Spleen (tissue), 11 donors: Measurements from ENCODE around the gene AADAC. TPM values are rescaled to one million over a fixed set of nuclear protein-coding genes. Genes with fewer than 3 reads are reported as not detected.
A peak's percentile ranks its signal among the peaks of the same experiment; 100 is the strongest.

Experiments
- DNase-seq: peaks from one replicate; pipeline ENCODE4 v3.0.0-alpha.2; 2020
- H3K27ac ChIP-seq, 8 donors: fragments of 200-600 bp; sonication (generic) in 7 of 8; 1 replicate in 4 of 8; 2 replicates in 4 of 8; pipeline versions ENCODE4 v1.5.0 to v1.8.0; 2016 to 2021; ENCODE audit warnings: inconsistent platforms in 4 of 8, mild to moderate bottlenecking in 4 of 8, moderate library complexity in 1 of 8
- H3K27me3 ChIP-seq, 7 donors: fragments of 200-600 bp; sonication (generic) in 6 of 7; replicated peaks in 1 of 7; 1 replicate in 4 of 7; 2 replicates in 3 of 7; pipeline versions ENCODE4 v1.5.0 to v1.8.0; 2016 to 2021; ENCODE audit warnings: inconsistent platforms in 3 of 7, mild to moderate bottlenecking in 1 of 7
- H3K36me3 ChIP-seq, 6 donors: fragments of 200-600 bp; sonication (generic) in 5 of 6; 1 replicate in 4 of 6; 2 replicates in 2 of 6; pipeline versions ENCODE4 v1.5.0 to v1.8.0; 2016 to 2021; ENCODE audit warnings: inconsistent platforms in 2 of 6
- H3K4me1 ChIP-seq, 6 donors: fragments of 200-600 bp; sonication (generic) in 5 of 6; 1 replicate in 3 of 6; 2 replicates in 3 of 6; pipeline versions ENCODE4 v1.5.0 to v1.8.0; 2016 to 2021; ENCODE audit warnings: inconsistent platforms in 3 of 6
- H3K4me3 ChIP-seq, 8 donors: fragments of 200-600 bp; sonication (generic) in 7 of 8; 1 replicate in 4 of 8; 2 replicates in 4 of 8; pipeline versions ENCODE4 v1.5.0 to v1.8.0; 2016 to 2021; ENCODE audit warnings: inconsistent platforms in 4 of 8, mild to moderate bottlenecking in 4 of 8, moderate library complexity in 2 of 8
- H3K9me3 ChIP-seq, 8 donors: fragments of 200-600 bp; sonication (generic) in 7 of 8; 1 replicate in 4 of 8; 2 replicates in 4 of 8; pipeline versions ENCODE4 v1.5.0 to v1.8.0; 2016 to 2021; ENCODE audit warnings: inconsistent platforms in 4 of 8
- CTCF ChIP-seq, 11 experiments: fragments of 200-600 bp in 7 of 11; fragments of 450-650 bp in 4 of 11; sonication (generic) in 4 of 11; IDR thresholded peaks in 8 of 11; conservative IDR thresholded peaks in 3 of 11; 1 replicate in 7 of 11; 2 replicates in 4 of 11; pipeline versions ENCODE4 v1.4.0 to v1.8.0; 2016 to 2021; ENCODE audit warnings: antibody characterized with exemption in 11 of 11, inconsistent platforms in 4 of 11, mild to moderate bottlenecking in 1 of 11
- POLR2A ChIP-seq, 3 donors: fragments of 450-650 bp; IDR thresholded peaks; one replicate each; pipeline ENCODE4 v1.5.1; 2017; ENCODE audit warnings: antibody characterized with exemption in 3 of 3, mild to moderate bottlenecking in 1 of 3
- POLR2AphosphoS5 ChIP-seq, 3 donors: sonication (generic); formaldehyde crosslinking; IDR thresholded peaks; one replicate each; pipeline ENCODE4 v1.5.1; 2017; ENCODE audit warnings: antibody characterized with exemption in 3 of 3
- WGBS, 5 donors: extraction: QIAGEN DNeasy Blood & Tissue Kit in 3 of 5; methylation state at CpG; one replicate each; pipeline versions ENCODE4 v1.1.5 to v1.1.7; 2013 to 2018; 5-methylcytosine and 5-hydroxymethylcytosine counted together
- intact Hi-C: fragments of 100-400 bp; cut with DNase I; formaldehyde crosslinking; loops from one replicate; pipeline ENCODE4 v1.15.0; 2023; ENCODE audit warnings: low total_unique reads
- polyA plus RNA-seq, 3 donors: library from polyadenylated mRNA; stranded (reverse); fragments of 200-250 nt; gene quantifications; one replicate each; pipeline ENCODE4 v1.2.1, GENCODE V29; 2013
- total RNA-seq, 7 donors: library from RNA; depleted of rRNA in 3 of 7; stranded (reverse); fragments of >200 nt in 3 of 7; fragmentation: NEBNext Ultra II Directional in 4 of 7; extraction: Animal tissue kit (Norgen Biotek cat#: 25700) in 4 of 7; gene quantifications; one replicate each; pipeline versions ENCODE4 v1.1.0 to v1.2.1, GENCODE V29; 2016 to 2021
- donor health status: healthy with polysubstance abuse.
- donor health status: DM: no; HTN: no; CAD: no; lungs with moderate emphysema.
- donor health status: DM: no; HTN: no; CAD: no.
- donor health status: Bipolar disorder and iron deficiency.
- donor health status: healthy.
- donor health status: DM: no; HTN: no; CAD: no.
- donor health status: DM: yes; HTN: yes; CAD: no.

The AADAC gene
- total and polyA plus RNA-seq, 10 donors: 0.22 TPM; not detected in 9

- intact Hi-C loops: no loop called here
- Histone ChIP-seq H3K27ac (peak overlapping the region in 2 of 8 donors; percentile 6 to 38), H3K27me3 (peaks cover 0 to 11% (median 0%) of the 10 kb centered on the region in 7 donors), H3K9me3 (no peaks in the 10 kb centered on the region), H3K4me1 (peaks cover 0 to 24% (median 6%) of the 10 kb centered on the region in 6 donors), H3K4me3 (no peak overlapping the region), H3K36me3 (no peaks in the 10 kb centered on the region)
- 55 to 61% (median 58%) methylated on average over 5 of the region's 5 CpGs for WGBS, 5 donors
- no peak for DNase-seq
- TF ChIP-seq CTCF (IDR thresholded peaks at IDR 0.05 in 8 of 11, conservative IDR thresholded peaks at IDR 0.05 in 3 of 11): no peak
- TF ChIP-seq POLR2A (IDR thresholded peaks at IDR 0.05): no peak
- no peak for TF ChIP-seq POLR2AphosphoS5 (IDR thresholded peaks at IDR 0.05)
Measured at GRCh38 chr3:151835751-151836525, 22.0 kb downstream of the AADAC start.

GRCh38 chr3:151837057-151837456, 23.1 kb downstream of the AADAC start:
- Histone ChIP-seq H3K9me3 (no peaks in the 10 kb centered on the region), H3K27me3 (peaks cover 0 to 11% (median 0%) of the 10 kb centered on the region in 7 donors), H3K27ac (peak overlapping the region in 2 of 8 donors; percentile 6 to 38), H3K36me3 (no peaks in the 10 kb centered on the region), H3K4me1 (peaks cover 0 to 24% (median 6%) of the 10 kb centered on the region in 6 donors), H3K4me3 (no peak overlapping the region)
- intact Hi-C loops: no loop called here
- DNase-seq: no peak
- no peak for TF ChIP-seq CTCF (IDR thresholded peaks at IDR 0.05 in 8 of 11, conservative IDR thresholded peaks at IDR 0.05 in 3 of 11)
- 27 to 46% (median 37%) methylated on average over 4 of the region's 4 CpGs for WGBS, 5 donors

DNA sequence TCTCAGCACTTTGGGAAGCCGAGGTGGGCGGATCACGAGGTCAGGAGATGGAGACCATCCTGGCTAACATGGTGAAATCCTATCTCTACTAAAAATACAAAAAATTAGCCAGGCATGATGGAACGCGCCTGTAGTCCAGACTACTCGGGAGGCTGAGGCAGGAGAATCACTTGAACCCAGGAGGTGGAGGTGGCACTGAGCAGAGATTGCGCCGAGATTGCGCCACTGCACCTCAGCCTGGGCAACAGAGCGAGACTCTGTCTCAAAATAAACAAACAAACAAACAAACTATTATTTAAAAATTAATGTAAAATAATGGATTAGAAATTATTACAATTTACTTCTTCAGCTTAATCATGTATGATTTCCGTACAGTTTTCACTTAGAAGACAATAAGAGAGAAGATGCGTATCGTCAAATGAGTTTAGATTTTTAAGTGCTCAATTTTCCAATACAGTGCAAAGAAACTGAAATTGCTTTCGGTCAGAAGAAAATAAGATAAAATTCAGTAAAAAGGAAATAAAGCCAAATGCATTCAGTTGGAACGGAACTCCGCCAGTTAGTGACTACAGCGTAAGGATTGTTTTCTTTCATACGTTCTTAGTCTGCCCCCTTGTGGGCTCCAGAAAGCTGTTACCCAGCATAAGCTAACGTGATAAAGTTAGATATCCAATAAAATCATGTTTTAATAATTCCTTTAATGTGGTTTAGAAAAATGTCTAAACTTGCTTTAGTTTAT, 24.8 kb downstream of the AADAC start:
- intact Hi-C loops: no loop called here
- no peaks in the 10 kb centered on the region for H3K36me3 ChIP-seq
- peaks cover 0 to 24% (median 6%) of the 10 kb centered on the region in 6 donors for H3K4me1 ChIP-seq
- peaks cover 0 to 11% (median 0%) of the 10 kb centered on the region in 7 donors for H3K27me3 ChIP-seq
- WGBS, 5 donors: 56 to 61% (median 58%) methylated on average over 19 of the region's 19 CpGs
- DNase-seq: no peak
- no peaks in the 10 kb centered on the region for H3K9me3 ChIP-seq
- H3K4me3 ChIP-seq: peak overlapping the region in 1 of 8 donors; percentile 41
- TF ChIP-seq POLR2AphosphoS5 (IDR thresholded peaks at IDR 0.05) (no peak), CTCF (IDR thresholded peaks at IDR 0.05 in 8 of 11, conservative IDR thresholded peaks at IDR 0.05 in 3 of 11) (peak; percentile 34 to 82 (median 74))
- H3K27ac ChIP-seq: no peak overlapping the region

- WGBS, 5 donors: 88 to 100% (median 94%) methylated on average over 1 of the region's 1 CpG
- TF ChIP-seq CTCF (IDR thresholded peaks at IDR 0.05 in 8 of 11, conservative IDR thresholded peaks at IDR 0.05 in 3 of 11) (peak in 4 of 11 experiments; percentile 4 to 35 (median 18)), POLR2A (IDR thresholded peaks at IDR 0.05) (no peak)
- Histone ChIP-seq H3K4me3 (no peak overlapping the region), H3K27ac (no peak overlapping the region), H3K4me1 (peaks cover 0 to 24% (median 6%) of the 10 kb centered on the region in 6 donors), H3K27me3 (peaks cover 0 to 11% (median 0%) of the 10 kb centered on the region in 7 donors), H3K9me3 (no peaks in the 10 kb centered on the region), H3K36me3 (no peaks in the 10 kb centered on the region)
- intact Hi-C loops: no loop called here
- DNase-seq: no peak
Measured at GRCh38 chr3:151839313-151839631, 25.4 kb downstream of the AADAC start.
